GM18909 (cell line): ENCODE measurements around the gene SLC7A14.

Experiments used
- ATAC-seq: cut with Tn5 transposase; IDR thresholded peaks from one replicate; pipeline ENCODE4 v1.9.1; 2021; ENCODE audit warnings: mild to moderate bottlenecking; ENCODE audit not compliant: unreplicated experiment, poor library complexity

The SLC7A14 gene

GRCh38 chr3:170410428-170411029 lies 175.3 kb downstream of the SLC7A14 start:
- no peak for ATAC-seq
